GM06990 (cell line): ENCODE measurements around the gene SLK.

Source experiments
- DNase-seq: peaks from one replicate; pipeline ENCODE4 v3.0.0-alpha.2; 2011; ENCODE audit not compliant: insufficient read length; ENCODE audit errors: extremely low read depth
- H3K27me3 ChIP-seq: replicated peaks from 2 replicates; pipeline ENCODE4 v1.6.0; 2011; ENCODE audit warnings: low read length; ENCODE audit not compliant: control insufficient read depth, insufficient read depth
- H3K36me3 ChIP-seq: 2 replicates; pipeline ENCODE4 v1.5.1; 2011; ENCODE audit warnings: low read length; ENCODE audit not compliant: control insufficient read depth, insufficient read depth
- H3K4me3 ChIP-seq: replicated peaks from 2 replicates; pipeline ENCODE4 v1.5.1; 2011; ENCODE audit warnings: low read depth, mild to moderate bottlenecking, control low read depth, low read length
- TF ChIP-seq, protein P1 (sequence below): IDR thresholded peaks from 2 replicates; pipeline ENCODE4 v1.5.1; 2011; ENCODE audit warnings: low read length, control low read depth, mild to moderate bottlenecking, inconsistent platforms; ENCODE audit not compliant: insufficient read depth, poor library complexity, severe bottlenecking

The SLK gene

DNA sequence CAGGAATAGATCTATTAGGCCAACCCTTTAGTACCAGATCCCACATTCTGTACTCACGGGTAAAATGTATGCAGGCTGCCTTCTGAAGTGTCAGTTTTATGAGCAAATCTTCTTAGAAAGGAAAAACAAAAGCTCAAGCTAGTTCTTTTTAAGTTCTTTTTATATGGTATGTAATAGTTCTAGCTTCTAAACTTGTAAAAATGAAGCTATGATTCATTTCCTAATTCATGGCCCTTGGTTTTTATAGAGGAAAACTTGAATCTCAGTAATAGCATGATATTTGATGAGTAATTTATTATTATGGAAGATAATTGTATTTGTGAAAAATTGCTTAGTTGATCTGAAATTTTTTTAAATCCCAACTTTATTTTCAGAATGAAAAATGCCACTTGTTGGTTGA, 54.3 kb downstream of the SLK start:
- TF ChIP-seq, protein P1, sequence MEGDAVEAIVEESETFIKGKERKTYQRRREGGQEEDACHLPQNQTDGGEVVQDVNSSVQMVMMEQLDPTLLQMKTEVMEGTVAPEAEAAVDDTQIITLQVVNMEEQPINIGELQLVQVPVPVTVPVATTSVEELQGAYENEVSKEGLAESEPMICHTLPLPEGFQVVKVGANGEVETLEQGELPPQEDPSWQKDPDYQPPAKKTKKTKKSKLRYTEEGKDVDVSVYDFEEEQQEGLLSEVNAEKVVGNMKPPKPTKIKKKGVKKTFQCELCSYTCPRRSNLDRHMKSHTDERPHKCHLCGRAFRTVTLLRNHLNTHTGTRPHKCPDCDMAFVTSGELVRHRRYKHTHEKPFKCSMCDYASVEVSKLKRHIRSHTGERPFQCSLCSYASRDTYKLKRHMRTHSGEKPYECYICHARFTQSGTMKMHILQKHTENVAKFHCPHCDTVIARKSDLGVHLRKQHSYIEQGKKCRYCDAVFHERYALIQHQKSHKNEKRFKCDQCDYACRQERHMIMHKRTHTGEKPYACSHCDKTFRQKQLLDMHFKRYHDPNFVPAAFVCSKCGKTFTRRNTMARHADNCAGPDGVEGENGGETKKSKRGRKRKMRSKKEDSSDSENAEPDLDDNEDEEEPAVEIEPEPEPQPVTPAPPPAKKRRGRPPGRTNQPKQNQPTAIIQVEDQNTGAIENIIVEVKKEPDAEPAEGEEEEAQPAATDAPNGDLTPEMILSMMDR: no peak
- Histone ChIP-seq H3K27me3 (no peaks in the 10 kb centered on the region), H3K36me3 (peaks cover 14% of the 10 kb centered on the region), H3K4me3 (no peak overlapping the region)
- no peak for DNase-seq

DNA sequence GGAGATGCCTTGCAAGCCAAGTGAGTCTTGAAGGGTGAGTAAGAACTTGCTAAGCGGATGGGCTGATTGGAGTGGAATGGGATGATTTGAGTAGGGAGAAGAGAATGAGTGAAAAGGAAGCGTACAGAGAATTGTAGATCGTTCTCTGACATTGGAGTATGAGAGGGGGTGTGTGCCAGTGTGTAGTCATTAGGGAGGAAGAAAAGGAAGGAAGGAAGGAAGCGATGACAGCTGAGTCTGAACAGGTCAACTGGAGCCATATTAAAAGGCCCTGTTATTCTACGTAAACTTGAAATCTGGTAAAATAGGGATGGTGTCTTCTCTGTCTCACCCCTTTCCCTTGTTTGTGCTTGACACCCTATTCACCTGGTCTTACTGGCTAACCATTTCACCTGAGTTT, 55.1 kb downstream of the SLK start:
- Histone ChIP-seq H3K4me3 (no peak overlapping the region), H3K36me3 (peaks cover 14% of the 10 kb centered on the region), H3K27me3 (no peaks in the 10 kb centered on the region)
- TF ChIP-seq, protein P1: no peak
- DNase-seq: no peak

DNA sequence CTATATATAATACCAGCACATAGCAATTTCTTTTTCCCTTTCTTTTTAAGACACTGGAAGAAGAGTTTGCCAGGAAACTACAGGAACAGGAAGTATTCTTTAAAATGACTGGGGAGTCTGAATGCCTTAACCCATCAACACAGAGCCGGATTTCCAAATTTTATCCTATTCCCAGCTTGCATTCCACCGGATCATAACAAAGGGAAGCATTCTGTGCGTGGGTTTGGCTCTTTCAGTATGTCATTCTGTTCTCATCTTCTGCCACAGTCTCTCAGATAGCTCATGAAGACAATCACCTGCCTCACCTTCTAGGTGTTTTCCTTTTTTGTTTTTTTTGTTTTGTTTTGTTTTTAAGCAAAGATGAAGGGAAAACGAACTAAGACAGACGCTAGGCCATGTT, 58.6 kb downstream of the SLK start:
- TF ChIP-seq, protein P1: no peak
- Histone ChIP-seq H3K36me3 (peaks cover 9% of the 10 kb centered on the region), H3K4me3 (no peak overlapping the region), H3K27me3 (no peaks in the 10 kb centered on the region)
- no peak for DNase-seq

DNA sequence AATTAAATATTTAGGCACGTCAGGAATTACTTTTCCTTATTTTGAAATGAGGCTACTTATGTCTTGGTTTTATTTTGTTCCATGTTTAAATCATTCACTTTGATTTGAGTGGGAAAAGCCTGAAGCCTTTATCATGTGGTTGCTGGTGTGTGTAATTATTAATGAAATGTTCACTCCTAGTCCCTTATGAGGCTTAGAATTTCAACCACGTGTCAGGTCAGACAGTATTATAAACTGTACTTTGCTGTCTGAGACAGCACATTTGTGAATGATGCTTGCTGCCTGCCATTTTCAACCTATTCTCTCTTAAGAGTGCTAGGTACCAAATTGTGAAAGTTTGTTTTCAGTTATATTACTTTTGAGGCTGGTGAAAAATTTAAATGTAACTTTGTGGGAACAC, 59.8 kb downstream of the SLK start:
- H3K27me3 ChIP-seq: no peaks in the 10 kb centered on the region
- DNase-seq: no peak
- TF ChIP-seq, protein P1: no peak
- no peak overlapping the region for H3K4me3 ChIP-seq
- peaks cover 9% of the 10 kb centered on the region for H3K36me3 ChIP-seq

DNA sequence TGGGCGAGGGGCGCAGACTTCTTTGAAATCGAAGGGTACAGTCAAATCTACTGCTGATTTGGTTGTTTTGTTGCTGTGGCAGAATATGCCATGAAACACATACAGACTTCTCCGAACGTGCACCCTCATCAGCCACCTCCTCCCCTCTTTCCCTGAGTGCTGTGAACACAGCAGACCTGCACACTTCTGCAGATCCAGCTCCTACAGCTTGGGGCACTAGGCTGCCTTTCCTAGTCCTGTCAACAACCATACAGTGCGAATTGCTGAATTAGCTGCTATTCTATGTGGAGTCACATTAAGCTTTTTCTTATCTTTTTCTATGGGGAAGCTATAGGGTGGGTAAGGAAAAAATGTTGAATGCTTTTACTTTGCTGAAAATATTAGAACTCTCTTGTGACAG, 61.2 kb downstream of the SLK start:
- DNase-seq: no peak
- Histone ChIP-seq H3K4me3 (no peak overlapping the region), H3K36me3 (peaks cover 7% of the 10 kb centered on the region), H3K27me3 (no peaks in the 10 kb centered on the region)
- TF ChIP-seq, protein P1: no peak

DNA sequence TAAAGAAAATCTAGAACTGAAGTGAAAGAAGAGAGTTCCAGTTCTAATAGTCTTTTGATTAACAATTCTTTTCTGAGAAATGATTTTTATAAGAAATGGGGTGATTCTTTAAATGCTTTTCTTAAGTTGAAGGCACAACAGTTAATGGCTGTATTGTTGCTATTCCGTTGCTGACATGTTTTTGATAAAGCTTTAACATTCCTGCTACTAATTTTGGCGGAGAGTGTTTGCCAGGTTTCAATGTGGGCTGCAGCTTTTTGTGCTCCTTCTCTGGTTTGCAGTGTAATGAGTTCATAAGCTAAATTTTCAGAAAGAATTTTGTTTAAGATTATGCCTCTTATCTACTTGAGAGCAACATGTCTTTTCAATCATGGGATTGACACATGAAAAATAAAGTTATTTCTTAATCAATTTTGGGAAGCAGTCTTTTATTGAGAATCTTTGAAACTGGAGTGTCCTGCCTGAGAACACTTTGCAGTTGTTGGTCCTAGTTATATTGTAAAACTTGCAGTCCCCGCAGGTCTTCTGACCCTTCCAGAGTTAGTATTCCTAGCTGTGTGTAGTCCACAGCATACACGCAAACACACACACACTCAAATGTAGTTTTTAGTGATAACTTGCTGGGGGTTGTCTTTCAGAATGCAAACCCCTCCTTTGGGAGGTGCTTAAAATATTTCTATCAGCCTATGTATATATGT, 62.0 kb downstream of the SLK start:
- H3K27me3 ChIP-seq: no peaks in the 10 kb centered on the region
- H3K36me3 ChIP-seq: peaks cover 6% of the 10 kb centered on the region
- TF ChIP-seq, protein P1: no peak
- no peak for DNase-seq
- H3K4me3 ChIP-seq: no peak overlapping the region
